ENCODE measurements around the gene KCND3. TPM values are rescaled to one million over a fixed set of nuclear protein-coding genes. Genes with fewer than 3 reads are reported as not detected.
"Not testable (repeated sequence)": the region's sequence is repeated elsewhere in the genome, so short reads cannot be mapped to it uniquely, and the experiment has no call there.

Gene KCND3
- total RNA-seq, 1 experiment from 2014 or later = 0.10 TPM

GRCh38 chr1:111802984-111803383, 186.5 kb downstream of the KCND3 start:
- no peaks in the 10 kb centered on the region for H3K36me3 ChIP-seq
- no peaks in the 10 kb centered on the region for H3K9me3 ChIP-seq
- no peak overlapping the region for H3K4me3 ChIP-seq
- no peaks in the 10 kb centered on the region for H3K27me3 ChIP-seq
- DNase-seq = no peak

GRCh38 chr1:111802110-111802509, 187.4 kb downstream of the KCND3 start:
- Histone ChIP-seq H3K36me3 (no peaks in the 10 kb centered on the region), H3K4me3 (no peak overlapping the region), H3K9me3 (no peaks in the 10 kb centered on the region), H3K27me3 (no peaks in the 10 kb centered on the region)
- no peak for DNase-seq

GRCh38 chr1:111801071-111801850, 188.2 kb downstream of the KCND3 start:
- no peak overlapping the region for H3K4me3 ChIP-seq
- no peaks in the 10 kb centered on the region for H3K9me3 ChIP-seq
- no peak for DNase-seq
- no peaks in the 10 kb centered on the region for H3K27me3 ChIP-seq
- no peaks in the 10 kb centered on the region for H3K36me3 ChIP-seq

- not testable (repeated sequence) for H3K27me3 ChIP-seq, DNase-seq, H3K9me3 ChIP-seq, H3K4me3 ChIP-seq, H3K36me3 ChIP-seq
These were observed 189.7 kb downstream of the KCND3 start for GRCh38 chr1:111799722-111800121.

- no peaks in the 10 kb centered on the region for H3K36me3 ChIP-seq
- no peak for DNase-seq
- no peak overlapping the region for H3K4me3 ChIP-seq
- peaks cover 6% of the 10 kb centered on the region; the same call in 1 of the 2 replicates for H3K27me3 ChIP-seq
- H3K9me3 ChIP-seq = no peaks in the 10 kb centered on the region
These were observed 190.9 kb downstream of the KCND3 start for GRCh38 chr1:111798580-111798979.

- Histone ChIP-seq H3K9me3 (no peaks in the 10 kb centered on the region), H3K4me3 (no peak overlapping the region), H3K36me3 (no peaks in the 10 kb centered on the region), H3K27me3 (peaks cover 24% of the 10 kb centered on the region)
- no peak for DNase-seq
These were observed 194.1 kb downstream of the KCND3 start for GRCh38 chr1:111795401-111795800.

GRCh38 chr1:111793923-111794322, 195.5 kb downstream of the KCND3 start:
- Histone ChIP-seq H3K4me3 (no peak overlapping the region), H3K9me3 (no peaks in the 10 kb centered on the region), H3K27me3 (peaks cover 32% of the 10 kb centered on the region), H3K36me3 (no peaks in the 10 kb centered on the region)
- no peak for DNase-seq

GRCh38 chr1:111792249-111792648, 197.2 kb downstream of the KCND3 start:
- no peaks in the 10 kb centered on the region for H3K9me3 ChIP-seq
- no peaks in the 10 kb centered on the region for H3K36me3 ChIP-seq
- H3K4me3 ChIP-seq = no peak overlapping the region
- no peak for DNase-seq
- H3K27me3 ChIP-seq = peaks cover 34% of the 10 kb centered on the region

- H3K4me3 ChIP-seq = no peak overlapping the region
- no peaks in the 10 kb centered on the region for H3K9me3 ChIP-seq
- H3K36me3 ChIP-seq = no peaks in the 10 kb centered on the region
- no peak for DNase-seq
- H3K27me3 ChIP-seq = peaks cover 34% of the 10 kb centered on the region
These were observed 197.7 kb downstream of the KCND3 start for GRCh38 chr1:111791776-111792175.

GRCh38 chr1:111789666-111790316, 199.7 kb downstream of the KCND3 start:
- H3K27me3 ChIP-seq = peaks cover 30% of the 10 kb centered on the region
- no peak overlapping the region for H3K4me3 ChIP-seq
- H3K36me3 ChIP-seq = no peaks in the 10 kb centered on the region
- H3K9me3 ChIP-seq = no peaks in the 10 kb centered on the region
- DNase-seq = no peak

- no peaks in the 10 kb centered on the region for H3K36me3 ChIP-seq
- H3K9me3 ChIP-seq = no peaks in the 10 kb centered on the region
- H3K27me3 ChIP-seq = peaks cover 28% of the 10 kb centered on the region
- no peak overlapping the region for H3K4me3 ChIP-seq
- DNase-seq = no peak
These were observed 200.3 kb downstream of the KCND3 start for GRCh38 chr1:111789142-111789541.

GRCh38 chr1:111786669-111787207, 202.7 kb downstream of the KCND3 start:
- Histone ChIP-seq H3K36me3 (no peaks in the 10 kb centered on the region), H3K9me3 (no peaks in the 10 kb centered on the region), H3K4me3 (no peak overlapping the region), H3K27me3 (peaks cover 21% of the 10 kb centered on the region)
- DNase-seq = no peak

GRCh38 chr1:111784273-111784901, 205.1 kb downstream of the KCND3 start:
- Histone ChIP-seq H3K9me3 (no peaks in the 10 kb centered on the region), H3K4me3 (no peak overlapping the region), H3K27me3 (peaks cover 6% of the 10 kb centered on the region; the same call in 1 of the 2 replicates), H3K36me3 (no peaks in the 10 kb centered on the region)
- no peak for DNase-seq

GRCh38 chr1:111779546-111779945, 209.9 kb downstream of the KCND3 start:
- H3K9me3 ChIP-seq = no peaks in the 10 kb centered on the region
- no peak overlapping the region for H3K4me3 ChIP-seq
- no peaks in the 10 kb centered on the region for H3K36me3 ChIP-seq
- no peak for DNase-seq
- H3K27me3 ChIP-seq = no peaks in the 10 kb centered on the region

- H3K9me3 ChIP-seq = no peaks in the 10 kb centered on the region
- no peaks in the 10 kb centered on the region for H3K27me3 ChIP-seq
- H3K4me3 ChIP-seq = no peak overlapping the region
- peak; percentile 58 for DNase-seq
- no peaks in the 10 kb centered on the region for H3K36me3 ChIP-seq
These were observed 210.9 kb downstream of the KCND3 start for GRCh38 chr1:111778541-111779051.

- no peak overlapping the region for H3K4me3 ChIP-seq
- no peaks in the 10 kb centered on the region for H3K9me3 ChIP-seq
- H3K27me3 ChIP-seq = no peaks in the 10 kb centered on the region
- no peaks in the 10 kb centered on the region for H3K36me3 ChIP-seq
- no peak for DNase-seq
These were observed 211.4 kb downstream of the KCND3 start for GRCh38 chr1:111778066-111778465.

- no peak overlapping the region for H3K4me3 ChIP-seq
- no peak for DNase-seq
- H3K36me3 ChIP-seq = no peaks in the 10 kb centered on the region
- no peaks in the 10 kb centered on the region for H3K27me3 ChIP-seq
- H3K9me3 ChIP-seq = no peaks in the 10 kb centered on the region
These were observed 212.2 kb downstream of the KCND3 start for GRCh38 chr1:111777301-111777700.
